BJ (cell line): ENCODE data around the gene GLT1D1. TPM values are rescaled to one million over a fixed set of nuclear protein-coding genes. Genes with fewer than 3 reads are reported as not detected.

Experiments used
- CTCF ChIA-PET: fragments of 350-600 bp; formaldehyde crosslinking; extraction: SDS; loops from one replicate; lab custom pipeline; 2021; ENCODE audit warnings: antibody characterized with exemption, inconsistent platforms; lab: Yijun Ruan, JAX
- POLR2A ChIA-PET: fragments of 300-600 bp; sonication (Branson Sonifier 250); formaldehyde crosslinking; extraction: SDS; loops from one replicate; lab custom pipeline; 2021; ENCODE audit warnings: antibody characterized with exemption; lab: Charles Lee
- DNase-seq: peaks from one replicate; pipeline ENCODE4 v3.0.0-alpha.2; 2011; ENCODE audit warnings: low read depth
- H3K27me3 ChIP-seq: 2 replicates; pipeline ENCODE4 v1.6.0; 2011; ENCODE audit warnings: low read length; ENCODE audit not compliant: control insufficient read depth, insufficient read depth
- H3K36me3 ChIP-seq: 2 replicates; pipeline ENCODE4 v1.5.1; 2011; ENCODE audit warnings: low read length; ENCODE audit not compliant: control insufficient read depth, insufficient read depth
- H3K4me3 ChIP-seq: 2 replicates; pipeline ENCODE4 v1.5.1; 2011; ENCODE audit warnings: low read depth, mild to moderate bottlenecking, control low read depth, low read length
- polyA plus RNA-seq: library from polyadenylated mRNA; depleted of rRNA; stranded (reverse); fragments of >200 nt; gene quantifications from 2 replicates; pipeline ENCODE4 v1.2.3, GENCODE V29; 2011
- TF ChIP-seq, protein P1 (sequence below): IDR thresholded peaks from 2 replicates; pipeline ENCODE4 v1.5.1; 2011; ENCODE audit warnings: low read depth, mild to moderate bottlenecking, control low read depth, inconsistent platforms, low read length, moderate library complexity; ENCODE audit not compliant: insufficient read depth

Gene GLT1D1
- polyA plus RNA-seq, 1 experiment, result not detected

GRCh38 chr12:129001826-129002225 is 148.5 kb downstream of the GLT1D1 start:
- H3K27me3 ChIP-seq, result no peaks in the 10 kb centered on the region
- TF ChIP-seq, protein P1, sequence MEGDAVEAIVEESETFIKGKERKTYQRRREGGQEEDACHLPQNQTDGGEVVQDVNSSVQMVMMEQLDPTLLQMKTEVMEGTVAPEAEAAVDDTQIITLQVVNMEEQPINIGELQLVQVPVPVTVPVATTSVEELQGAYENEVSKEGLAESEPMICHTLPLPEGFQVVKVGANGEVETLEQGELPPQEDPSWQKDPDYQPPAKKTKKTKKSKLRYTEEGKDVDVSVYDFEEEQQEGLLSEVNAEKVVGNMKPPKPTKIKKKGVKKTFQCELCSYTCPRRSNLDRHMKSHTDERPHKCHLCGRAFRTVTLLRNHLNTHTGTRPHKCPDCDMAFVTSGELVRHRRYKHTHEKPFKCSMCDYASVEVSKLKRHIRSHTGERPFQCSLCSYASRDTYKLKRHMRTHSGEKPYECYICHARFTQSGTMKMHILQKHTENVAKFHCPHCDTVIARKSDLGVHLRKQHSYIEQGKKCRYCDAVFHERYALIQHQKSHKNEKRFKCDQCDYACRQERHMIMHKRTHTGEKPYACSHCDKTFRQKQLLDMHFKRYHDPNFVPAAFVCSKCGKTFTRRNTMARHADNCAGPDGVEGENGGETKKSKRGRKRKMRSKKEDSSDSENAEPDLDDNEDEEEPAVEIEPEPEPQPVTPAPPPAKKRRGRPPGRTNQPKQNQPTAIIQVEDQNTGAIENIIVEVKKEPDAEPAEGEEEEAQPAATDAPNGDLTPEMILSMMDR, result no peak
- no peaks in the 10 kb centered on the region for H3K36me3 ChIP-seq
- CTCF ChIA-PET, result no interaction called here
- POLR2A ChIA-PET, result no interaction called here
- H3K4me3 ChIP-seq, result no peak overlapping the region
- no peak for DNase-seq

DNA sequence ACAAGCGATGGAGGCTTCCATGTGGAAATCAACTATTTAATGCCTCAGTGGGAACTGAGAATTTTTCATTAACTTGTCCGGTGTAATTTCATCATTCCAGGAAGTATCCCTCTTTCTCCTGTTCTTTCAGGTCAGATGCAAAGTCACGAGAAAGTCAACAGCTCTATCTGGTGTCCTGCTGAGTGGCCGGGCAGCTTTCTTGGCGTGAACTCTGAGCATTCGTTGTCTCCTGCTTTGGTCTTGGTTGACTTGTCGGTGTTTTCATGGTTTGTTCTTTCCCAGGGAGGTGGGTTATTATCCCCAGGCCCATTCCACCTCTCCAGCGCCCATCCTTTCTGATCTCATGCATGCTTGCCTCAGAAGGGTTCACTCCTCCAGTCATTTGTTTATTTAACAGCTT is 149.1 kb downstream of the GLT1D1 start:
- no peaks in the 10 kb centered on the region for H3K27me3 ChIP-seq
- ChIA-PET CTCF (no interaction called here), POLR2A (no interaction called here)
- TF ChIP-seq, protein P1, result no peak
- DNase-seq, result no peak
- no peak overlapping the region for H3K4me3 ChIP-seq
- H3K36me3 ChIP-seq, result no peaks in the 10 kb centered on the region

GRCh38 chr12:129005416-129005815 is 152.1 kb downstream of the GLT1D1 start:
- DNase-seq, result no peak
- TF ChIP-seq, protein P1, result no peak
- ChIA-PET POLR2A (no interaction called here), CTCF (no interaction called here)
- Histone ChIP-seq H3K36me3 (no peaks in the 10 kb centered on the region), H3K4me3 (no peak overlapping the region), H3K27me3 (no peaks in the 10 kb centered on the region)

DNA sequence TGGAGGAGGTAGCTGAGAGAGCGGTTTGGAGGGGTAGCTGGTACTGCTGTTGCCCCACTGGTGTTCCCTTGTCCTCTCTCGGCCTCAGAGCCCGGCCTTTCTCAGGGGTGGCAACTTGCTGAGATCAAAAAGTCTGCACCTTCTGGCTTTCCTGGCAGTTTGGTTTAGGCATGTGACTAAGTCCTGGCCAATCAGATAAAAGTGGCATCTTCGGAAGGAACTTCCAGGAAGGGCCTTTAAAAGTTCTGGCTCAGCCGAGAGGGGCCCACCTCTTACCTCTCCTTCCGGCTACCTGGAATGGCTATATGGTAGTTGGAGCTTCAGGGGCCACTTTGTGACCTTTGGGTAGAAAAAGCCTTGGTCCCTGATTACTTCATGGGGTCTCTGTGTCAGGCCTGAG is 152.6 kb downstream of the GLT1D1 start:
- TF ChIP-seq, protein P1, result no peak
- DNase-seq, result no peak
- ChIA-PET CTCF (no interaction called here), POLR2A (no interaction called here)
- Histone ChIP-seq H3K36me3 (no peaks in the 10 kb centered on the region), H3K27me3 (no peaks in the 10 kb centered on the region), H3K4me3 (no peak overlapping the region)

DNA sequence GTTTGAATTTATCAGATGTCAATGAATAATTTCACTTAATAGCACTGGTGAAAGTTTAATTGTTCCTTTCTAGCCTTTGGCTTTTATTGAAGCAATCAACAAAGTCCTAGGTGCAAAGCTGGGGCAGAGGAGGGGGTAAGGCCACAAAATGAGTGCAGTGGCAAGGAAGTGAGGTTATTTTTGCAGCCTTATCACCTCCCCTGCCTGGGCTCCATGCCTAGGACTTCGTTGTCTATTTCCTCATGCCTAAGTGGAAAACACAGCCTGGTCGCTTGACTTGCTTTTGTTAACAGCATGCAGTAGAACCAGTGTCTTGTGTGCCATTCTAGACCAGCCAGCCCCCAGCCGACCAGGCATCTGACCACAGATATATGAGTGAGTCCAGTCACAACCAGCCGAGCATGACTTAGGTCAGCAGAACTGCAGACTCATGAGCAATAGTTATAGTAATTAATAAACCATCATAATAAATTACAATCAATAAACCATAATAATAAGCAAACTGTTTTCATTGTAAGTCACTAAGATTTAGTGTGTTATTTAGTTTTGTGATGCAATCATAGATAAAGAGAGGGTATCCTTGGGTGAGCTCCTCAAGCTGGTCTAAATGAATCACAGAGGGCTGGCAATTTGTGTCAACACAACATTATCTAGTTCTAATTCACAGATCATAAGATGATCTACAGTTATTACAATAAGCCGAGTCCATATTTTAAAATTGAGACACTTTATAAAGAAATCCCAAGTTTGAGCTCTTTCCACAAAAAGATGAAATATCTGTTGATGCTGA is 156.8 kb downstream of the GLT1D1 start:
- ChIA-PET CTCF (no interaction called here), POLR2A (no interaction called here)

More for the DNA sequence above, 156.8 kb downstream of the GLT1D1 start:
- H3K4me3 ChIP-seq, result no peak overlapping the region
- H3K36me3 ChIP-seq, result no peaks in the 10 kb centered on the region
- no peak for DNase-seq
- TF ChIP-seq, protein P1, result no peak
- no peaks in the 10 kb centered on the region for H3K27me3 ChIP-seq
